Measurements from ENCODE around the gene TCEA2. TPM values are rescaled to one million over a fixed set of nuclear protein-coding genes. Genes with fewer than 3 reads are reported as not detected.
A peak's percentile ranks its signal among the peaks of the same experiment; 100 is the strongest.
"Not testable (repeated sequence)": the region's sequence is repeated elsewhere in the genome, so short reads cannot be mapped to it uniquely, and the experiment has no call there.

The TCEA2 gene
- total RNA-seq, 1 experiment from 2014 or later = 40.6 TPM

- no peak for DNase-seq (ENCODE audit: low spot score)
These were observed 15.0 kb downstream of the TCEA2 start for GRCh38 chr20:64077876-64078551.

GRCh38 chr20:64078934-64079272, 15.9 kb downstream of the TCEA2 start:
- no peak for DNase-seq (ENCODE audit: low spot score)

- peak; percentile 52 for DNase-seq (ENCODE audit: low spot score)
These were observed 16.4 kb downstream of the TCEA2 start, which contains the start of gene RGS19 for GRCh38 chr20:64079273-64080012. Gene RGS19 (minus strand): TSS chr20:64079518. CDS start chr20:64076886, 2,632 bp downstream.

GRCh38 chr20:64080013-64080812, 17.2 kb downstream of the TCEA2 start, which contains the start of gene OPRL1:
Gene OPRL1 (plus strand): TSS chr20:64080082. CDS start chr20:64092721, 12,639 bp downstream.
- DNase-seq (ENCODE audit: low spot score) = no peak

GRCh38 chr20:64080813-64081623, 18.0 kb downstream of the TCEA2 start:
- DNase-seq (ENCODE audit: low spot score) = no peak

GRCh38 chr20:64081624-64081964, 18.6 kb downstream of the TCEA2 start:
- no peak for DNase-seq (ENCODE audit: low spot score)

GRCh38 chr20:64082126-64082731, 19.2 kb downstream of the TCEA2 start:
- no peak for DNase-seq (ENCODE audit: low spot score)

GRCh38 chr20:64082820-64083377, 19.9 kb downstream of the TCEA2 start:
- no peak for DNase-seq (ENCODE audit: low spot score)

GRCh38 chr20:64083378-64083803, 20.4 kb downstream of the TCEA2 start:
- DNase-seq (ENCODE audit: low spot score) = peak; percentile 54

GRCh38 chr20:64083804-64084684, 21.0 kb downstream of the TCEA2 start, which contains the start of gene LKAAEAR1:
Gene LKAAEAR1 (minus strand): TSS chr20:64084398. CDS start chr20:64084219, 179 bp downstream.
- DNase-seq (ENCODE audit: low spot score) = no peak

- no peak for DNase-seq (ENCODE audit: low spot score)
These were observed 21.7 kb downstream of the TCEA2 start for GRCh38 chr20:64084685-64085152.

- no peak for DNase-seq (ENCODE audit: low spot score)
These were observed 23.8 kb downstream of the TCEA2 start for GRCh38 chr20:64086801-64087200.

GRCh38 chr20:64087226-64087825, 24.3 kb downstream of the TCEA2 start:
- DNase-seq (ENCODE audit: low spot score) = not testable (repeated sequence)

GRCh38 chr20:64088586-64088985, 25.6 kb downstream of the TCEA2 start:
- DNase-seq (ENCODE audit: low spot score) = not testable (repeated sequence)

- no peak for DNase-seq (ENCODE audit: low spot score)
These were observed 27.2 kb downstream of the TCEA2 start for GRCh38 chr20:64090165-64090564.

GRCh38 chr20:64091340-64091739, 28.3 kb downstream of the TCEA2 start:
- no peak for DNase-seq (ENCODE audit: low spot score)

- DNase-seq (ENCODE audit: low spot score) = no peak
These were observed 28.8 kb downstream of the TCEA2 start for GRCh38 chr20:64091770-64092169.

GRCh38 chr20:64092258-64093012, 29.4 kb downstream of the TCEA2 start:
- no peak for DNase-seq (ENCODE audit: low spot score)
